CD14-positive monocyte (primary cell): ENCODE measurements around the gene LIFR. TPM values are rescaled to one million over a fixed set of nuclear protein-coding genes. Genes with fewer than 3 reads are reported as not detected.

Experiments used
- DNase-seq, 3 donors: peaks; one replicate each; pipeline ENCODE4 v3.0.0-alpha.2; 2011 to 2022
- H2AFZ ChIP-seq: 2 replicates; pipeline ENCODE4 v1.6.0; 2012; ENCODE audit warnings: mild to moderate bottlenecking, low read depth, low read length, inconsistent platforms; ENCODE audit not compliant: insufficient read depth, poor library complexity, severe bottlenecking
- H3K27ac ChIP-seq, 2 donors: 1 replicate in 1 of 2; 2 replicates in 1 of 2; pipeline ENCODE4 v1.5.1; 2012 to 2013; ENCODE audit warnings: low read length in 2 of 2, control low read depth in 1 of 2, inconsistent platforms in 1 of 2, low read depth in 1 of 2, mild to moderate bottlenecking in 1 of 2
- H3K27me3 ChIP-seq, 2 donors: one replicate each; pipeline versions ENCODE4 v1.6.0 to v1.6.1; 2011 to 2013; ENCODE audit warnings: low read length in 2 of 2; ENCODE audit not compliant: control insufficient read depth in 2 of 2, insufficient read depth in 2 of 2
- H3K36me3 ChIP-seq, 2 donors: replicated peaks in 1 of 2; 1 replicate in 1 of 2; 2 replicates in 1 of 2; pipeline versions ENCODE4 v1.5.1 to v1.6.1; 2012 to 2013; ENCODE audit warnings: low read length in 2 of 2, control low read depth in 1 of 2, inconsistent platforms in 1 of 2, mild to moderate bottlenecking in 1 of 2; ENCODE audit not compliant: insufficient read depth in 2 of 2, control insufficient read depth in 1 of 2
- H3K4me1 ChIP-seq, 2 donors: 1 replicate in 1 of 2; 2 replicates in 1 of 2; pipeline versions ENCODE4 v1.5.1 to v1.6.1; 2012 to 2013; ENCODE audit warnings: low read length in 2 of 2, control low read depth in 1 of 2, inconsistent platforms in 1 of 2, mild to moderate bottlenecking in 1 of 2, moderate library complexity in 1 of 2; ENCODE audit not compliant: insufficient read depth in 2 of 2, control insufficient read depth in 1 of 2
- H3K4me2 ChIP-seq: replicated peaks from 2 replicates; pipeline ENCODE3; 2012; ENCODE audit warnings: low read length, moderate library complexity, mild to moderate bottlenecking; ENCODE audit not compliant: poor library complexity, severe bottlenecking; ENCODE audit errors: extremely low read depth
- H3K4me3 ChIP-seq, 3 experiments: fragments of 200-600 bp in 1 of 3; sonication (generic) in 1 of 3; replicated peaks in 1 of 3; 1 replicate in 2 of 3; 2 replicates in 1 of 3; pipeline ENCODE4 v1.5.1; 2011 to 2013; ENCODE audit warnings: low read length in 3 of 3, mild to moderate bottlenecking in 3 of 3, control low read depth in 2 of 3, low read depth in 2 of 3, inconsistent platforms in 1 of 3, moderate library complexity in 1 of 3
- H3K79me2 ChIP-seq: 2 replicates; pipeline ENCODE4 v1.6.0; 2012; ENCODE audit warnings: mild to moderate bottlenecking, control low read depth, inconsistent platforms, low read length, moderate library complexity; ENCODE audit not compliant: insufficient read depth
- H3K9ac ChIP-seq: 2 replicates; pipeline ENCODE4 v1.6.0; 2017; ENCODE audit warnings: low read length, mild to moderate bottlenecking; ENCODE audit not compliant: insufficient read depth, poor library complexity, severe bottlenecking
- H3K9me3 ChIP-seq, 2 donors: replicated peaks in 1 of 2; 1 replicate in 1 of 2; 2 replicates in 1 of 2; pipeline versions ENCODE4 v1.5.1 to v1.6.1; 2012 to 2013; ENCODE audit warnings: low read length in 2 of 2, control low read depth in 1 of 2; ENCODE audit not compliant: control insufficient read depth in 1 of 2, insufficient read depth in 1 of 2
- H4K20me1 ChIP-seq: 2 replicates; pipeline ENCODE4 v1.6.0; 2012; ENCODE audit warnings: mild to moderate bottlenecking, low read length, control low read depth, moderate library complexity; ENCODE audit not compliant: insufficient read depth
- H3K27ac Mint-ChIP-seq, 7 donors: one replicate each; pipeline ENCODE4 v1.8.0; 2020; ENCODE audit warnings: mild to moderate bottlenecking in 7 of 7, mixed read lengths in 7 of 7, moderate library complexity in 6 of 7, inconsistent platforms in 2 of 7
- H3K27me3 Mint-ChIP-seq, 3 donors: one replicate each; pipeline ENCODE4 v1.8.0; 2021 to 2022; ENCODE audit warnings: low read depth in 3 of 3, mild to moderate bottlenecking in 3 of 3, mixed read lengths in 3 of 3, moderate library complexity in 3 of 3, inconsistent platforms in 1 of 3
- H3K36me3 Mint-ChIP-seq, 2 donors: one replicate each; pipeline ENCODE4 v1.8.0; 2020; ENCODE audit warnings: mixed read lengths in 2 of 2, inconsistent platforms in 1 of 2, mild to moderate bottlenecking in 1 of 2
- H3K4me1 Mint-ChIP-seq: one replicate; pipeline ENCODE4 v1.8.0; 2020; ENCODE audit warnings: mild to moderate bottlenecking, mixed read lengths
- H3K4me3 Mint-ChIP-seq, 2 donors: one replicate each; pipeline ENCODE4 v1.8.0; 2020; ENCODE audit warnings: mild to moderate bottlenecking in 2 of 2, mixed read lengths in 2 of 2, moderate library complexity in 1 of 2
- H3K9me3 Mint-ChIP-seq, 7 donors: one replicate each; pipeline ENCODE4 v1.8.0; 2020 to 2022; ENCODE audit warnings: mixed read lengths in 7 of 7, mild to moderate bottlenecking in 6 of 7, moderate library complexity in 6 of 7, inconsistent platforms in 2 of 7
- CTCF ChIP-seq: fragments of 200-600 bp; IDR thresholded peaks from one replicate; pipeline ENCODE4 v1.8.0; 2022; ENCODE audit warnings: antibody characterized with exemption, mild to moderate bottlenecking
- WGBS: methylation state at CpG from one replicate; pipeline ENCODE4 v1.1.5; 2013; ENCODE audit warnings: missing lambda C conversion rate; ENCODE audit not compliant: insufficient coverage; 5-methylcytosine and 5-hydroxymethylcytosine counted together
- intact Hi-C, 2 donors: fragments of 100-400 bp; cut with micrococcal nuclease; formaldehyde crosslinking; loops; one replicate each; pipeline versions ENCODE4 v1.15.0 to v1.15.1; 2023
- polyA plus RNA-seq, 3 donors: library from polyadenylated mRNA; depleted of rRNA in 1 of 3; unstranded in 2 of 3; stranded (reverse) in 1 of 3; fragments of 300-500 nt in 2 of 3; fragments of >200 nt in 1 of 3; fragmentation: Illumina TruSeq in 2 of 3; gene quantifications; 1 replicate in 2 of 3; 2 replicates in 1 of 3; pipeline ENCODE4 v1.2.3, GENCODE V29; 2012 to 2021

The LIFR gene
- polyA plus RNA-seq, 3 donors, result not detected

GRCh38 chr5:38447056-38447455, 109.4 kb downstream of the LIFR start:
- no peaks in the 10 kb centered on the region for H3K36me3 ChIP-seq
- Mint-ChIP-seq H3K27ac (no peak overlapping the region), H3K4me1 (no peaks in the 10 kb centered on the region), H3K36me3 (peaks cover 0 to 2% of the 10 kb centered on the region in 2 donors), H3K27me3 (peaks cover 90 to 94% (median 93%) of the 10 kb centered on the region in 3 donors), H3K9me3 (peaks cover 2 to 20% (median 17%) of the 10 kb centered on the region in 7 donors), H3K4me3 (peak overlapping the region in 1 of 2 donors; percentile 79)
- DNase-seq, result no peak
- H3K79me2 ChIP-seq, result no peaks in the 10 kb centered on the region
- no peak overlapping the region for H3K9ac ChIP-seq
- intact Hi-C loops, result loop anchor here (10.0 kb wide), 3 partner anchors 218 to 478 kb away; no protein-coding TSS in a partner anchor
- 100% methylated on average over 1 of the region's 2 CpGs for WGBS
- no peaks in the 10 kb centered on the region for H4K20me1 ChIP-seq
- peaks cover 3 to 42% of the 10 kb centered on the region in 2 donors for H3K9me3 ChIP-seq
- no peak overlapping the region for H3K27ac ChIP-seq
- H3K4me3 ChIP-seq, result no peak overlapping the region
- TF ChIP-seq CTCF, result no peak
- H3K4me1 ChIP-seq, result no peaks in the 10 kb centered on the region
- peaks cover 80 to 96% of the 10 kb centered on the region in 2 donors for H3K27me3 ChIP-seq
- H2AFZ ChIP-seq, result no peak overlapping the region
- no peak overlapping the region for H3K4me2 ChIP-seq

GRCh38 chr5:38446029-38446522, 110.4 kb downstream of the LIFR start:
- H3K4me2 ChIP-seq, result no peak overlapping the region
- no peak overlapping the region for H3K4me3 ChIP-seq
- Mint-ChIP-seq H3K4me3 (peak overlapping the region in 1 of 2 donors; percentile 79), H3K9me3 (peaks cover 2 to 20% (median 14%) of the 10 kb centered on the region in 7 donors), H3K27ac (peak overlapping the region in 1 of 7 donors; percentile 44), H3K4me1 (no peaks in the 10 kb centered on the region), H3K27me3 (peaks cover 91 to 93% (median 92%) of the 10 kb centered on the region in 3 donors), H3K36me3 (peaks cover 0 to 2% of the 10 kb centered on the region in 2 donors)
- peaks cover 3 to 37% of the 10 kb centered on the region in 2 donors for H3K9me3 ChIP-seq
- H3K4me1 ChIP-seq, result no peaks in the 10 kb centered on the region
- no peaks in the 10 kb centered on the region for H3K36me3 ChIP-seq
- H3K27ac ChIP-seq, result no peak overlapping the region
- H3K79me2 ChIP-seq, result no peaks in the 10 kb centered on the region
- intact Hi-C loops, result loop anchor here (10.0 kb wide), 3 partner anchors 219 to 479 kb away; no protein-coding TSS in a partner anchor
- no peak for DNase-seq
- peaks cover 80 to 95% of the 10 kb centered on the region in 2 donors for H3K27me3 ChIP-seq
- 92% methylated on average over 17 of the region's 21 CpGs for WGBS
- H3K9ac ChIP-seq, result no peak overlapping the region
- TF ChIP-seq CTCF, result no peak
- H4K20me1 ChIP-seq, result no peaks in the 10 kb centered on the region
- H2AFZ ChIP-seq, result no peak overlapping the region
